GM12872 (cell line): ENCODE results near the gene IL10RA.

ENCODE experiments used
- CTCF ChIP-seq: IDR thresholded peaks from 3 replicates; pipeline ENCODE4 v1.5.1; 2011; ENCODE audit warnings: low read depth, mild to moderate bottlenecking, low read length, moderate library complexity; ENCODE audit not compliant: insufficient read depth

Gene IL10RA

DNA sequence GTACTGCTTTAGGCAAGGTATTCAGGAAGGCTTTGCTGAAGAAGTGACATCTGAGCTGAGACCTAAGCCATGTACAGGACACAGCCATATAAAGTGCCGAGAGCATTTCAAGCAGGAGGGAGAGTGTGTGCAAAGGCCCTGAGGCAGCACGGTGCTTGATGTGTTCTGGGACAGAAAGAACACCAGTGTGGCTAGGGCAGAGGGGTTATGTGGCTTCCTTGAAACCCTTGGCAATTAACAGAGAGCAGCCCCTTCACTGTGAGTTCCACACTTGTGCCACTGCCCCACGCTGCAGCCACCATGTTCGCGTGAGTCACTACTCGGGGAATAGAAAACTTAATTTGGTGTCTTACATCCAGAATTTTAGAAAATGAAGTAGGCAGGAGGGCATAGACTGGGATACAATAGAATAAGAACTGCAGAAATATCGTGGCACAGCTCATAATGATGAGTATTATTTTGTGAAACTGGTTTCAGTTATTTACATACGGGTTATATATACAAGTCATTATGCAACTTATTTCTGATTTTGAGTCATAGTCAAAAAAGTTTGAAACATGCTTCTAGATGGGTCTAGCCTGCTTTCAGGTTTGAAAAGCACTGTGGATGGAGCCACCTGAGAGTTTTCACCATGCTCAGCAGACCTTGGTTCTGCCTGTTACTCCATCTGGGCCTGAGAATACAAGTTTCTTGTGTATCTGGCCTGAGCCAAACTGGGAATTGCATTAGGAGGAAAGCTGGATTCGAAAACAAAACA is 11.8 kb downstream of the IL10RA start:
- no peak for TF ChIP-seq CTCF

DNA sequence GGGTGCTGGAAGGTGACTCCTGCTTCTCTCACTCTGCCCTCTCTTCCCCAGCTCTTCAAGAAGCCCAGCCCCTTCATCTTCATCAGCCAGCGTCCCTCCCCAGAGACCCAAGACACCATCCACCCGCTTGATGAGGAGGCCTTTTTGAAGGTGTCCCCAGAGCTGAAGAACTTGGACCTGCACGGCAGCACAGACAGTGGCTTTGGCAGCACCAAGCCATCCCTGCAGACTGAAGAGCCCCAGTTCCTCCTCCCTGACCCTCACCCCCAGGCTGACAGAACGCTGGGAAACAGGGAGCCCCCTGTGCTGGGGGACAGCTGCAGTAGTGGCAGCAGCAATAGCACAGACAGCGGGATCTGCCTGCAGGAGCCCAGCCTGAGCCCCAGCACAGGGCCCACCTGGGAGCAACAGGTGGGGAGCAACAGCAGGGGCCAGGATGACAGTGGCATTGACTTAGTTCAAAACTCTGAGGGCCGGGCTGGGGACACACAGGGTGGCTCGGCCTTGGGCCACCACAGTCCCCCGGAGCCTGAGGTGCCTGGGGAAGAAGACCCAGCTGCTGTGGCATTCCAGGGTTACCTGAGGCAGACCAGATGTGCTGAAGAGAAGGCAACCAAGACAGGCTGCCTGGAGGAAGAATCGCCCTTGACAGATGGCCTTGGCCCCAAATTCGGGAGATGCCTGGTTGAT is 12.6 kb downstream of the IL10RA start:
- TF ChIP-seq CTCF, result no peak

DNA sequence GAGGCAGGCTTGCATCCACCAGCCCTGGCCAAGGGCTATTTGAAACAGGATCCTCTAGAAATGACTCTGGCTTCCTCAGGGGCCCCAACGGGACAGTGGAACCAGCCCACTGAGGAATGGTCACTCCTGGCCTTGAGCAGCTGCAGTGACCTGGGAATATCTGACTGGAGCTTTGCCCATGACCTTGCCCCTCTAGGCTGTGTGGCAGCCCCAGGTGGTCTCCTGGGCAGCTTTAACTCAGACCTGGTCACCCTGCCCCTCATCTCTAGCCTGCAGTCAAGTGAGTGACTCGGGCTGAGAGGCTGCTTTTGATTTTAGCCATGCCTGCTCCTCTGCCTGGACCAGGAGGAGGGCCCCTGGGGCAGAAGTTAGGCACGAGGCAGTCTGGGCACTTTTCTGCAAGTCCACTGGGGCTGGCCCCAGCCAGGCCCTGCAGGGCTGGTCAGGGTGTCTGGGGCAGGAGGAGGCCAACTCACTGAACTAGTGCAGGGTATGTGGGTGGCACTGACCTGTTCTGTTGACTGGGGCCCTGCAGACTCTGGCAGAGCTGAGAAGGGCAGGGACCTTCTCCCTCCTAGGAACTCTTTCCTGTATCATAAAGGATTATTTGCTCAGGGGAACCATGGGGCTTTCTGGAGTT is 13.3 kb downstream of the IL10RA start:
- no peak for TF ChIP-seq CTCF

GRCh38 chr11:118000067-118000849 is 14.1 kb downstream of the IL10RA start:
- no peak for TF ChIP-seq CTCF

DNA sequence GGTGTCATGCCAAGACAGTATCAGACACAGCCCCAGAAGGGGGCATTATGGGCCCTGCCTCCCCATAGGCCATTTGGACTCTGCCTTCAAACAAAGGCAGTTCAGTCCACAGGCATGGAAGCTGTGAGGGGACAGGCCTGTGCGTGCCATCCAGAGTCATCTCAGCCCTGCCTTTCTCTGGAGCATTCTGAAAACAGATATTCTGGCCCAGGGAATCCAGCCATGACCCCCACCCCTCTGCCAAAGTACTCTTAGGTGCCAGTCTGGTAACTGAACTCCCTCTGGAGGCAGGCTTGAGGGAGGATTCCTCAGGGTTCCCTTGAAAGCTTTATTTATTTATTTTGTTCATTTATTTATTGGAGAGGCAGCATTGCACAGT is 14.6 kb downstream of the IL10RA start:
- TF ChIP-seq CTCF, result no peak

DNA sequence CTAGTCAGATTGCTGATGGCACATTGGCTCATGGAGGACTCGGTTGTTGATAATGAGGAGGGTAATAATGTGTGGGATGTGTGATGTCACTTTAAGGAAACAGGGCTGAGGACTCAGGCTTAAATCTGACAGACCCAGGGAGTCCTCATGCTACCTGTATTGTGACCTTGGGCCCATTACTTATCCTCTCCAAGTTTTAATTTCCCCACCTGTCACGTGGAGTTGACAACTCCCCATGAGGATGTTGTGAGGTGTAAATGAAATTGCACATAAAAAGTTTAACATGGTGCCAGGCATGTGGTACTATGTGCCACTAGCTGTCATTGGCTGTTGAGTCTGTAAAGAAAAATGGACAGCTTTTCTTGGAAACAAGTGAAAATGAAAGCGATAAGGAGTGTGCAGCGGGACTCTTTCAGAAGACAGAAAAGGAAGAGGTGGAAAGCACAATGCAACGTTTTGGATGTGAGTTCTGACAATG is 15.3 kb downstream of the IL10RA start:
- TF ChIP-seq CTCF, result no peak
